ENCODE results near the gene ALG9.
"Not testable (repeated sequence)": the region's sequence is repeated elsewhere in the genome, so short reads cannot be mapped to it uniquely, and the experiment has no call there.

Gene ALG9, protein sequence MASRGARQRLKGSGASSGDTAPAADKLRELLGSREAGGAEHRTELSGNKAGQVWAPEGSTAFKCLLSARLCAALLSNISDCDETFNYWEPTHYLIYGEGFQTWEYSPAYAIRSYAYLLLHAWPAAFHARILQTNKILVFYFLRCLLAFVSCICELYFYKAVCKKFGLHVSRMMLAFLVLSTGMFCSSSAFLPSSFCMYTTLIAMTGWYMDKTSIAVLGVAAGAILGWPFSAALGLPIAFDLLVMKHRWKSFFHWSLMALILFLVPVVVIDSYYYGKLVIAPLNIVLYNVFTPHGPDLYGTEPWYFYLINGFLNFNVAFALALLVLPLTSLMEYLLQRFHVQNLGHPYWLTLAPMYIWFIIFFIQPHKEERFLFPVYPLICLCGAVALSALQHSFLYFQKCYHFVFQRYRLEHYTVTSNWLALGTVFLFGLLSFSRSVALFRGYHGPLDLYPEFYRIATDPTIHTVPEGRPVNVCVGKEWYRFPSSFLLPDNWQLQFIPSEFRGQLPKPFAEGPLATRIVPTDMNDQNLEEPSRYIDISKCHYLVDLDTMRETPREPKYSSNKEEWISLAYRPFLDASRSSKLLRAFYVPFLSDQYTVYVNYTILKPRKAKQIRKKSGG

DNA sequence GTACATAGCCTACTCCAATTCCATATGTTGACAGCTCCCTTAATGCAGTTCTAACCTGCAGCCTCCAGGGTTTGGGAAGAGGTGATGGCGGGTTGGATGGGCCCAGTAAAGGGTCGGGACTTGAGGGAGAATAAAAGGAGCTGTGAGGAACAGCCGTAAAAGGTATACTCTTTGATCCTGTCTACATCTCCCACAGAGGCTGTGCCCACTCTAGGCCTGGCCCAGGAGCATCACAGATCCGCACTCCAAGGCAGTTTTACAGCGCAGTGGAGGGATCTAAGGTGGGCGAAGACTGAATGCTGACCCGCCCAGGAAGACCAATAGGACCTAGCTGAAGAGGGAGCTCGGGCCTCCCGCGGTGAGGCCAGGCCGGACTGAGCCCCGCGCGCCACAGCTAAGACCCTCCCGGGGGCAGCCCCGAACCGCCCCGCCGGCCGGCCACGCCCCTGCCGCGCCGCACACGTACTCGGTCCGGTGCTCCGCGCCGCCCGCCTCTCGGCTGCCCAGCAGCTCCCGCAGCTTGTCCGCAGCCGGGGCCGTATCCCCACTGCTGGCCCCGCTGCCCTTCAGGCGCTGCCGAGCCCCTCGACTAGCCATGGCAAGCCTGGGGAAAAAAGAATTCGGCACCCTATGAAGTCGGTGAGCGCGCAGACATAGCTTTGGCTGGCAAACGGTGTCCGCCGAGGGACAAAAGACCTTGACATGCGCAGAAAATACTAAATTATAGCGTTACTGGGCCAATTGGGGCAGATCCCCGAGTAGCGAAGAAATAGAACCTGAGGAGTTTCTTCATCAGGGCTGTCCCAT lies at the start of gene ALG9:
TSS of gene ALG9 (minus strand) at position 696 of the 807 bp plus-strand sequence. CDS start at position 597, 99 bp downstream.
- peak; percentile 81 for DNase-seq

DNA sequence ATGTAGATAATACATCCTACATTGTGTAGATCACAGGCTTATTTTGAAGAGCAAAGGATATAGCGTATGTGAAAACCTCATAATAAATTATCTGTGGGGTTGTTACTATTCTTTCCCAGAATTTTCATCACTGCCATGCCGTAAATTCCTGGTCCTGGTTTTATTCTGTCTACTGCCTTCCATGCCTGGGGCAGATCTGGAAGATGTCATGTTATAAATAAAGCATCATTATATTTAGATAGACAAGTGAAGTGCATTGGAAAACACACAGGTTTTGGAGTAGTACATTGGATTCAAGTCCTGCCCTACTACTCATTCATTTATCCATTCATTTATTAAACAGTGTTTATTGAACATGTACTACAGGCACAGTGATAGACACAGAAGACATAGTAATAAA lies 49.5 kb upstream of the ALG9 start:
- no peak for DNase-seq

DNA sequence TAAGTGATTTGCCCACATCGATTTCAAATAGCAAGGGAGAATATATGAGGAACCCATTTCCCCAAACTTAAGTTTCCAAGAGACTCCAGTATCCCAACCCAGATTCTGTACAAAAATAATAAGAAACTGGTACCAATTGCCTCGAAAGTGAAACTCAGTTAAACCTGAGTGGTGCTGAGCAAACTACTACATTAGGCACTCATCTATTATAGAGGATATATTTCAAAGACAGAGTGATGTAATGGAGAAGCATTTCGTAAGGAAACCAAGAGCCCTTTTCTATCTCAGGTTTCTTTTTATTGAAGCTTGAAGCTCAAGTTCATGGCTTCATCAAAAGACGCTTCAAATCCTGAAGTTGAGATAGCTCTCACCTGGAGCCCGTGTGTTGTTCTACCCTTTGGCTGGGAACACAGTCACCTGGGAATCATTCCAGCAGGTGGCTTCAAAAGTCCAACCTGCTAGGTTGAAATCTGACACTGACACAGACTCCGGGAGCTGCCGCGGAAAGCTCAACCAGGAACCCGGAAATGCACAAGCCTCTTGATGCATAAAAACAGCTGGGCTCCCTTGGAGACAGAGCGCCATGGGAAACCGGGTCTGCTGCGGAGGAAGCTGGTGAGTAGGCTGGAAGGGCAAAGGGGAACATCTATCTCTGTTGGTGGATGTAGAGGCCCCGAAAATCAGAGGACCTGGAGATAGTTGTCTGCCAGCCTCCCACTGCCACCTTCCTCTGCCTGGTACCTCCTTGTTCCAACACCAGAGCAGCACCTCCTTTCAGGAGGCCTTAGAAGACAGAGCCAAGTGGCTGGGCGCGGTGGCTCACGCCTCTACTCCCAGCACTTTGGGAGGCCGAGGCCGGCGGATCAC lies 47.2 kb upstream of the ALG9 start, which contains the start of gene C11orf52:
TSS of gene C11orf52 (plus strand) at position 524 of the 867 bp plus-strand sequence. CDS start at position 584, 60 bp downstream.
- no peak for DNase-seq

DNA sequence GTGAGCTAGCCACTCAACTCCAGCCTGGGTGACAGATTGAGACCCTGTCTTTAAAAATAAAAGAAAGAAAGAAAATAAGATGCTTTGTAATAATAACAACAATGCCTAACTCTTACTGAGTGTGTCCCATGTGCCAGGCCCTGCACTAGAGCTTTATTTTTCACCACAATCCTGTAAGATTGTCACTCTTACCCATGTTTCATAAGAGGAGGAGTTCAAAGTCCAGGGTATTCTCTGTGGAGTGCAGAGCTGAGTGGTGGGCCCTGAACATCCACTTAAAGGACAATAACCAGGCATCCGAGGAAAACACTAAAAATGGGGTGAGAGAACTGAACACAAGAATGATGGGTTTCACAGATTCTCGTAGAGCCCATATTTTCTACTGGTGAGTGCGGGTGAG lies 46.4 kb upstream of the ALG9 start:
- DNase-seq, result no peak

DNA sequence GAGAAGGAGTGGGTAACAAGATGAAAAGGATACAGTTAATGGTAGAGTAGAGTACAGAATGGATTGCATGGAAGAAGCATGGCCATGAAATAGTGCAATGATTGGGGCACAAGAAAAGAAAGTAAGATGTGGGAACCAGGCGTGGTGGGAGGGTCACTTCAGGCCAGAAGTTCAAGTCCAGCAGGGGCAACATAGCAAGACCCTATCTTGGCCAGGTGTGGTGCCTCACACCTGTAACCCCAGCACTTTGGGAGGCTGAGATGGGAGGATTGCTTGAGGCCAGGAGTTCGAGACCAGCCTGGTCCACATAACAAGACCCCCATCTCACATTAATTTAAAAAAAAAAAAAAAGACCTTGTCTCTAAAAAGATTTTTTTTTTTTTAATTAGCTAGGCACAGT lies 45.9 kb upstream of the ALG9 start:
- DNase-seq, result no peak

DNA sequence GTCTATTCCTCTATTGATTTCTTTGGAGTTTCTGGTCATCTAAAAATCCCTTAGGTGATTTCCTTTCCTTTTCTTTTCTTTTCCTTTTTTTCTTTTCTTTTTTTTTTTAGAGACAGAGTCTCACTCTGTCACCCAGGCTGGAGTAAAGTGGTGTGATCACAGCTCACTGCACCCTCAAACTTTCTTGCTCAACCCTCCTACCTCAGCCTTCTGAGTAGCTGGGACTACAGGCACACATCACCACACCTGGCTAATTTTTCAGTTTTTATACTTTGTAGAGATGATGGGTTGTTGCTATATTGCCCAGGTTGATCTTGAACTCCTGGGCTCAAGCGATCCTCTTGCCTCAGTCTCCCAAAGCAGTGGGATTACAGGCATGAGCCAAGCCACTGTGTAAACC lies 45.4 kb upstream of the ALG9 start:
- DNase-seq, result no peak

DNA sequence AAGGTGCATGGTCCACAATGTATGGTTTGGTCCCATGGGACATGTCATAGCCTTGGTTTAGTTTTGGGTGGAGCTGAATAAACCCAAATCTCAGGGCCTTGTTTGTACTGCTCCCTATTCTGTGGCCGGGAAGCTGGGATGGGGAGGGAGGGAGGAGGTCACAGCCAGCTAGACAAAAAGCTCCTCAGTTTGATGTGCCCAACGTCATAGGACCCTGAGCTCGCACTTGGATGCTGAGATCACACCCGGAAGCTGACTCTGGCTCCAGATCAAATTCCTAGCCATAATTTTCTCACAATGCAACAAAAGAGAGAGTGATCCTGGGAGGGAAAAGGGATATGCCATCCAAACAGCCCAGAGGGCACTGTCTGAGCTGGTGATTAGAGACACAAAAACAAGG lies 42.6 kb upstream of the ALG9 start:
- no peak for DNase-seq

DNA sequence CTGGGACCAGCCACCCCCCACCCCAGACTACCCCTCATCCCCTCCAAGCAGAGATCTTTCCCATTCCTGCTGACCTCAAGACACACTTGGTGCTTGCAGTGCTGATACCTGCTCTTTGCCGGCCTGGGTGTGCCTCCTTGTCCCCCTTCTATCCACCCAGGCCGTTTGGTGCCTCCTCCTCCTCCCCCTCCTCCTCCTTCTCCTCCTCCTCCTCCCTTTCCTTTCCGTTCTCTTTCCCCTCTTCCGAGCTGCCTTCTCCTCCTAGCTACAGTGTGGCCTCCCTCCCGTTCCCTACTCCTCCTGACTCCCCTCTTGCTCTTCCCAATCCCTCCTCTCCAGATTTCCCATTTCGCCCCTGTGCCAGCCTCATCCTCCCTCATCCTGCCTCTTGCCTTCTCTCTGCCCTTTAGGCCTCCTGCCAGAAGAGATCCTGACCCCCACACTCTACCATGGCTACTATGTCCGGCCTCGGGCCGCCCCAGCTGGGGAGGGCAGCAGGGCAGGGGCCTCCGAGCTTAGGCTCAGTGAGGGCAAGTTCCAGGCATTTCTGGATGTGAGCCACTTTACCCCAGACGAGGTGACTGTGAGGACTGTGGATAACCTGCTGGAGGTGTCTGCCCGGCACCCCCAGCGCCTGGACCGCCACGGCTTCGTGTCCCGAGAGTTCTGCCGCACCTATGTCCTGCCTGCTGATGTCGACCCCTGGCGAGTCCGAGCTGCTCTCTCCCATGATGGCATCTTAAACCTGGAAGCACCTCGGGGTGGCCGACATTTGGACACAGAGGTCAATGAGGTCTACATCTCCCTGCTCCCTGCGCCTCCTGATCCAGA lies 41.9 kb upstream of the ALG9 start:
- no peak for DNase-seq

DNA sequence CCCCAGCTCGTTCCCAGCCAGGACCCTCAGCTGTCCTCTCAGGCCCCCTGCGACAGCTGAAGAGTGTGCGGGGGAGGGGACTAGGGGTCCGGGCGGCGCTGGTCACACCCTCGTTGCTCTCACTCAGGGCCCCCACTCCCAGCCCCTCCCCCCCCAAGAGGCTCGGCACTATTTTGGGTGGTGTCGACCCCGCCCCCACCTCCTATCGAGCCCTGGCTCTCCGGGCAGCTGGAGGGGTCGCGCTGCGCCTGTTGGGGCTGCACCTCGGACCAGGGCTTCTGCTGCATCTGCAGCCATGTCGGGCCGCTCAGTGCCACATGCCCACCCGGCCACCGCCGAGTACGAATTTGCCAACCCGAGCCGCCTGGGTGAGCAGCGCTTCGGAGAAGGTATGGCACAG lies 41.2 kb upstream of the ALG9 start, which contains the start of gene HSPB2:
TSS of gene HSPB2 (plus strand) at position 200 of the 400 bp plus-strand sequence. CDS start at position 296, 96 bp downstream.
- DNase-seq, result no peak

DNA sequence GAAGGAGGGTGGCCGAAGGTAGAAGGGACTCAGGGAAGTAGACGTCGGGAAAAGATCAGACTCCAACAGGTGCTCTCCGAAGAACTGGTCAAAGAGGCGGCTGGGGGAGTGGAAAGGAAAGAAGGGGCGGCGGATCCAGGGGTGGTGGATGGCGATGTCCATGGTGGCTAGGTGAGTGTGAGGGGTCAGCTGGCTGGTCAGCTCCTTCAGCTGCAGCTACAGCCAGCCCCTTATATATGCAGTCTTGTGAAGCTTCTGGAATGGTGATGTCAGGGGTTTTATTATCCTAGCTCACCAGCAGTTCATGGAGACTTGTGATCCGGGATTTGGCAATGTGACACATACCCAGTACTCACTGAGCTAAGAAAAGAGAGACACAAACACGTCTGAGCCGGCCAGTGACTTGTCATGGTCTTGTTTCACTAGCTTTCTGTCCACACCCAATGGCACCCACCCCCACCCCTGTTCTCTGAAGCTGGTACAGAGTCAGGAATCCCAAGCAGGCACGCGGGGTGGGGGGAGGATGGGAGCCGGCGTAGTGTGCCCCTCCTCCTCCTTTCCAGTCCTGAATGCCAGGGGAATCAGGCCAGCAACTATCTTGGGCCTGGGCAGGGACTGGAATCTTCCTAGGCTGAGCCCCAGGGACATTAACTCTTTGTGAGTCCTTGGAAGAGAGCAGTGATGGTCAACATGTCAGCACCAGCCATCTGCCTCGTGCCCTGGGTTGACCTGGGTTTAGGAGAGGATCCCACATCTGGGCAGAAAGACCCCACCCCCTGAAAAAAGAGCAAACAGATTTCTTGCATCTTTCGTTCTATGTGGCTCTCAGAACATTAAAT lies 40.4 kb upstream of the ALG9 start, which contains the start of gene CRYAB:
TSS of gene CRYAB (minus strand) at position 208 of the 839 bp plus-strand sequence. CDS start at position 162, 46 bp downstream.
- no peak for DNase-seq

DNA sequence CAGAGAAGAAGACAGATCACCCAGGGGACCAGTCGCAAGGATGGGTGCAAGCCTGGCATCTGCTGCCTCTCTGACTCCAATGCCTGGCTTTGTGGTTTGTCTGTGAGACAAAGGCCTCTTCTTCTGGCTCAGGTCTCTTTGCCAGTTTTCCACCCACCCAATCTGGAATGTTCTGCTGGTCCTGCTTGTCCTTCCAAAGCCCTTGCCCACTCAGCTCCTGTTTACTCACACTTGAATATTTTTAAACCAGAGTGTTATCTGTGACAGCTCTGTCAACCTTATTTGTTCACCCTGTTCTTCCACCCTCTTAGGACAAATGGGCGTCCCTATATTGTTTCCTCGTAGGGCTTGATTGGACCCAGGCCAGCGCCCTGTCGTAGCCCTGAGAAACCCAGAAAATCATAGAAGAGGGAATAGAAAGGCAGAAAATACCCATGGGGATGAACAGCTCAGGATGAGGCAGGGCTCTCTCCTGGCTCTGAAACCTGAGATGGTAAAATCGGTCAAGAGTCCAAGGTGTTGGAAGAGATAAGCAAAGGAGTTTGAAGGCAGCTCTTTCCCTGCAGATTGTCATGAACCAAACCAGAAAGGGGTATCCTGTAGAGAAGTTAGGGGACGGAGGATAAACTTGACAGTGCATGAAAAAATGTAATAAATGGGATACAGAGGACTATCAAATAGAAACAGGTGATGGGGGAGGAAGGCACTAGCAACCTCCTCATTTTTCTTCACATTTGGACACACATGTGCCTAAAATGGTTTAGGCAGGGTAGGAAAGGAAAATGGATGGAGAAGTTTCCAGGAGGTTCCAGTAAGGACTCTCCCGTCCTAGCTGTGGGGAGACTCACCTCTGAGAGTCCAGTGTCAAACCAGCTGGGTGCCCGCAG lies 39.5 kb upstream of the ALG9 start:
- no peak for DNase-seq

DNA sequence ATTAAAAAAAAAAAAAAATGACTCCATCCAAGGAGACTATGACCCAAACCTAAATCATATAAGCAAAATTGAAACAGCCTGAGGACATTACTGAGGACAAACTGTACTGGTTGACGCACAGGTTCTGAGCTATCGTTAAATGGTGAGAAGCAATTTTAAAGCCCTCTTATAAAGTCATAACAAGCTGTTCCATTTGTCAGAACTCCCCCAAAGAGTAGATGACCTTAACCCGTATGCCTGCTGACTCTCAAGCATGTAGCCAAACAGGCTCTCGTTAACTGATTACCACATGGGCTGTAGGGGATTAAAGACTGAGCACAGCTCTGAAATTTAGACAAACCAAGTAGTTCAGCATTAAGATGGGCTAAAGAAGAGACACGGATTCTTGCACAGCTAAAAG lies 38.0 kb upstream of the ALG9 start:
- no peak for DNase-seq

DNA sequence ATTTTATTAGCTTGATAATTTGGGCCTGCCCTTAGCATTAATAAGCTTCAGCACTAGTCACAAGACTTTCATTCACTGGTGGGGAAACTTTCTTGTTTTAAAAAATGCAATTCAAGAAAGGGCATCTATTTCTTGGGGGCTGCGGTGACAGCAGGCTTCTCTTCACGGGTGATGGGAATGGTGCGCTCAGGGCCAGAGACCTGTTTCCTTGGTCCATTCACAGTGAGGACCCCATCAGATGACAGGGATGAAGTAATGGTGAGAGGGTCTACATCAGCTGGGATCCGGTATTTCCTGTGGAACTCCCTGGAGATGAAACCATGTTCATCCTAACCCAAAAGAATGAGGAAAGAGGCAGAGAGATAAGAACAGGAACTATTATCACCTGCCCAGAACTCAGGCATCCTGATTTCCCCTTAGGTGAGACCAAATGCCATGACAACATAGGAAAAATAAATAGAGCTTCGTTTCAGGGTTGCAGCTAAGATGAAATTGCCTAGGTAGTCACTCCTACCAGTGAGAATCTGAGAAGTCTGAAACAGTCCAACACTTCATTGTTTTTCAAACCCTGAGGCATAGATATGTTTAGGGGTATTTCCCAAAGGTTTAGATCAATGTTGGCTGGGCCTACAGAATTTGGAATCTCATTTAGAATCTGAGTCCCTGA lies 37.4 kb upstream of the ALG9 start:
- DNase-seq, result no peak

DNA sequence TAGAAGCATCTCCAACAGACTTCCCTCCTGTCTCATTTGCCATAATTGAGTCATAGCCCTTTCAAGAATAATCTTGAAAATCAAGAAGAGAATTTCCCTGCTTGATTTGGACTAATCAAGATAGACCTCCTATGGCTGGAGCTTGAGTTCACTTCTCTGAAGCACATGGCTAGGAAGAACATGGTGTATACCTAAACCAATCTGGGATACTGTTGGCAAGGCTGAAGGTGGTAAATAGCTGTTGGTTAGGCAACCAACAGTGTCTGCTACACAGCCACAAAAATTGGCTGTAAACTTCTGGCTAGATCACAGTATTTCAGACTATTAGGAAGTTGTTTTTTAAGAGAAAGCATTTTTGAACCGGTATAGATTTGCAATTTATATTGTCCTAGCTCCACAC lies 35.3 kb upstream of the ALG9 start:
- no peak for DNase-seq

DNA sequence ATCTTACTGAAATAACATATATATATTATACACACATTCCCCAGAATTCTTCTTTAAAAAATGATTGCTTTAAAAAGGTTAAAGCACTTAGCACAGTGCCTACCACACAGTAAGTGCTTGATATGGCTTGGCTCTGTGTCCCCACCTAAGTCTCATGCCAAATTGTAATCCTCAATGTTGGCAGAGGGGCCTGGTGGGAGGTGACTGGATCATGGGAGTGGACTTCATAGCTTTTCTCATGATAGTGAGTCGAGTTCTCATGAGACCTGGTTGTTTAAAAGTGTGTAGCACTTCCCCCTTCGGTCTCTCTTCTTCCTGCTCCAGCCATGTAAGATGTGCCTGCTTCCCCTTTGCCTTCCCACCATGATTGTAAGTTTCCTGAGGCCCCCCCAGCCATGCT lies 34.0 kb upstream of the ALG9 start:
- DNase-seq, result no peak

DNA sequence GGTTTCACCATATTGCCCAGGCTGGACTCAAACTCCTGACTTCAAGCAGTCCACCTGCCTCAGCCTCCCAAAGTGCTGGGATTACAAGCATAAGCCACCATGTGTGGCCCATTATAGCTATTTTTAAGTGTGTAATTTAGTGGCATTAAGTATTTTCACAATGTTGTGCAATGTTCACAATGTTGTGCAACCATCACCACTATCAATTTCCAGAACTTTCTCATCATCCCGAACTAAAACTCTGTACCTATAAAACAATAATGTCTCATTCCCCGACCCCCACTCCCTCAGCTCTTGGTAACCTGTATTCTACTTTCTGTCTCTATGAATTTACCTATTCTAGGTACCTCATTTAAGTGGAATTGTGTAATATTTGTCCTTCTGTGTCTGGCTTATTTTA lies 15.5 kb upstream of the ALG9 start:
- DNase-seq, result no peak

DNA sequence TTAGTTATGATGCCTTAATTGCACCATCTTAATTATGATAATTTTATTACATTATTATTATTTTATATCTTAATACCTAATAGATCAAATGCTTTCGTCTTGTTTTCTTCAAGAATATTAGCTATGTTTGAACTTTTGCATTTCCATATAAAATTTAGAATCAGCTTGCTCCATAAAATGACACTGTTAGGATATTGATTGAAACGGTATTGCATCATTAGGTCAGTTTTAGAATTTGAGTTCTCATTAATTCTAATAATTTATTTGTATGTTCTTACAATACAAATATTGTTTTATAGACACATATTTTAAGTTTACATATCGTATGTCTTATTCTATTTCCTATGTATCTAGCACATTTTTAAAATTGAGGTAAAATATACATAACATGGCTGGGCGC lies 14.7 kb upstream of the ALG9 start:
- DNase-seq, result no peak

DNA sequence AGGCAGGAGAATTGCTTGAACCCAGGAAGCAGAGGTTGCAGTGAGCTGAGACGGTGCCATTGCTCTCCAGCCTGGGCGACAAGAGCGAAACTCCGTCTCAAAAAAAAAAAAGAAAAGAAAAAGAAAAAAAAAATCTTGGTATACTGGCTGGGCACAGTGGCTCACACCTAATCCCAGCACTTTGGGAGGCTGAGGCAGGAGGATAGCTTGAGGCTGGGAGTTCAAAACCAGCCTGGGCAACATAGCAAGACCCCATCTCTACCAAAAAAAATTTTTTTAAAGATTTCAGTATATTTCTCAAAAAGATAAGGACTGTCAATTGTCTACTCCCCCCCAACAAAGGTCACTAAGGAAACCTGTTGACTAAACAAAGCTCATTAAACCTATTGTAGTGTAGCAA lies 13.7 kb upstream of the ALG9 start:
- DNase-seq, result not testable (repeated sequence)

DNA sequence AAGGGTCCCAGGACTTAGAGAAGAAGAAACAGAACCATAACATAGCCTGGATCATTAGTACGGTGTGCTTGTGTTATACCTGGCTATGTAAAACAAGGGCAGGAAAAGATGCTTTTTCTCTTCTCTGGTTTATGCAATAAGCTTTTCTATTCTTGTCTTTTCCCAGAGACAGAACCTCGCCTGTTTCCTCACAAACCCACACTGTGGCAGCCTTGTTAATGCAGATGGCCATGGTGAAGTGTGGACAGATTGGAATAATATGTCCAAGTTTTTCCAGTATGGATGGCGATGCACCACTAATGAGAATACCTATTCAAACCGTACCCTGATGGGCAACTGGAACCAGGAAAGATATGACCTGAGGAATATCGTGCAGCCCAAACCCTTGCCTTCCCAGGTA lies 10.8 kb upstream of the ALG9 start:
- no peak for DNase-seq
